ENCODE data around the gene TAF15.
A peak's percentile ranks its signal among the peaks of the same experiment; 100 is the strongest.

Gene TAF15

DNA sequence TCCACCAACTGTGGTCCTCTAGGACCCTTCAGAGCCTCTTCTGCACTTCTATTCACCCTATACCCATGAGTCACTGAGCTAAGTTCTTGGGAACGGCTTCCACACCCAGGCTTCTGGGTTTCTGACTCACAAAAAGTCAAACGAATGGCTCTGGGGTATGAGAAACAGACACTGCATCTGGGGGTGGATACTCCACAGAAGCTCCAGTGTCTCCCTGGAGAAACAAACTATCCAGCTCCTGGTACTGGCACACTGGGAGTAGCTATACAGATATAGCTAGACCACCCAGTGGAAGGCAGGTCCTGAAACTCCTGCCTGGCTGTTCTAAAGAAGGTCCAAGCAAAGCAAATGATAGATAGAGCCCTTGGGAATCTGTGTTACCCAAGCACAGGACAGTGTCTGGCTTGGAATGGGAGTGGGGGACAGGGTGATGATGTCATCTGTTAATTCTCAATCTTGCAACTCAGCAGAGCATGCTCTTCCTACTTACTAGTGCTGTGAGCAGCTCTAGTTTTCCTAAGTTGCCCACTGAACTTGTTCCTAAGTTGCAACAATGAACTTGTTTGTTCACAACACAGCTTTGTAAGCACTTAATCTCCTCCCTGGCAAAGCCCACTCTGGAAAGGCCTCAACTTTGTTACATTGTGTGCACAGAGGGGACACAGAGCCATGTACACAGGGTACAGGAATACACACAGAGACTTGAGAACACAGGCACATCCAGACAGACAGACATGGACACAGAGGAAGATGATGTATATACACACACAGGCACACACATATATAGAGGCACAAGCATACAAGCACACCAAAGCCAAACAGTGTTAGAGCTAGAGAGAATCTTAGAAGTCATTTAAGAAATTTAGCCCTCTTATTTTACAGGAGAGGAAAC lies 20.6 kb upstream of the TAF15 start:
- DNase-seq = no peak

DNA sequence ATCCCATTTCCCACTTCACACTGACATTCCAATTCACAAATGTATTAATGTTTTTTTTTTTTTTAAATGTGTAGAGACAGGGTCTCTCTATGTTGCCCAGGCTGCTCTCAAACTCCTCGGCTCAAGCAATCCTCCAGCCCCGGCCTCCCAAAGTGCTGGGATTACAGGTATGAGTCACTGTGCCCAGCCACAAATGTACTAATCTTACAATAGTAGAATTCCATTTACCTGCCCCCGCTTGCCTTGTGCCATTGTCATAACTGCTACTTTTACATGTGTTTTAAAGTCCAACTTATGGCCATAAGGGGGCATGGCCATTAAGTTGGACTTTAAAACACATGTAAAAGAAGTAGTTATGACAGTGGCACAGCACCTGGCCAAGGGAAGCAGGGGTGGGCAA lies 18.4 kb upstream of the TAF15 start:
- DNase-seq = no peak

DNA sequence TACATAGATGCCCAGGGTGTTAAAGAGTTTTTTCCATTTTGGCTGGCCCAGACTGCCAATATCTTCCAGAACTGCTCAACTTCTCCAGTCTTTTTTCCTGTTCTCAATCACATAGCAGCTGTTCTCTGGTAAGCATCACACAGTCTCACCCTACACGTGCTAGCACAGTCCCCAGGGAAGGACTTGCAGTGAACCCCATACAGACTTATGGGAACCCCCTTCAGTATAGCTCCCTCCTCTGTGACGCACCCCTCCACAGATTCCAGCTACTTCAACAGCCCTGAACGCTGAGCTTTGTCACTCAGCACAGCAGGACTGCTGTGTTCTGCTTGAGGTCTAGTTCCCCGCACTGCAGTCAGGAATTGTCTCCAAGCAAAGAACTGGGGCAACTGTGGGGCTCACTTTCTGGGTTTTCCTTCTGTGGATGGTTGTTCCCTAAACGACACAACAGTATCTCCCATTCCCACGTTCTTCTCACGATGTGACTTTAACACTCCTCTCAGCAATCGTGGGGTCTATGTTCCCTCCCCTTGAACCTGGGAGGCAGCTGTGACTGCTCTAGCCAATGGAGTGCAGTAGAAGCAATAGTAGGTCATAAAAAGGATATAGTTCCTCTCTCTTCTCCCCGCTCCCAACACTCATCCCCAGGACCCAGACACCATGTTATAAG lies 17.5 kb upstream of the TAF15 start:
- no peak for DNase-seq

DNA sequence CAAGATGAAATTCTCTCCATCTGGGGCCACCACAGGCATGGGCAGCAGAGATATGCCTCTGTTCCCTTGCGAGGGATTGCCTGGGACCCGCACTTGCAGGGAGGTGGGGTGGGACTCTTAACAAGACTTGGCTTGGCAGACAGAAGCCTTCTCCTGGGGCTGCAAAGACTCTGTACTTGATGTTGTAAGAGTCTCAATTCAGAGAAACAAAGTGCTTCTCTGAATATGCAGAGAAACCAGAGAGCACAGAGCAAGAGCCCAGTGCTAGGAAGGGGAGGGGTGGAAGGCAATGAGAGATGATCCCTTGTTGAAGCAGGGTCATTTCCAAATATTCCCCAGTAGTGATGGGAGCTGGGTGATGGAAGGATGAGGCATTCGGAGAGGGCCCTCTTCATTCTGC lies 16.0 kb upstream of the TAF15 start:
- DNase-seq = no peak

DNA sequence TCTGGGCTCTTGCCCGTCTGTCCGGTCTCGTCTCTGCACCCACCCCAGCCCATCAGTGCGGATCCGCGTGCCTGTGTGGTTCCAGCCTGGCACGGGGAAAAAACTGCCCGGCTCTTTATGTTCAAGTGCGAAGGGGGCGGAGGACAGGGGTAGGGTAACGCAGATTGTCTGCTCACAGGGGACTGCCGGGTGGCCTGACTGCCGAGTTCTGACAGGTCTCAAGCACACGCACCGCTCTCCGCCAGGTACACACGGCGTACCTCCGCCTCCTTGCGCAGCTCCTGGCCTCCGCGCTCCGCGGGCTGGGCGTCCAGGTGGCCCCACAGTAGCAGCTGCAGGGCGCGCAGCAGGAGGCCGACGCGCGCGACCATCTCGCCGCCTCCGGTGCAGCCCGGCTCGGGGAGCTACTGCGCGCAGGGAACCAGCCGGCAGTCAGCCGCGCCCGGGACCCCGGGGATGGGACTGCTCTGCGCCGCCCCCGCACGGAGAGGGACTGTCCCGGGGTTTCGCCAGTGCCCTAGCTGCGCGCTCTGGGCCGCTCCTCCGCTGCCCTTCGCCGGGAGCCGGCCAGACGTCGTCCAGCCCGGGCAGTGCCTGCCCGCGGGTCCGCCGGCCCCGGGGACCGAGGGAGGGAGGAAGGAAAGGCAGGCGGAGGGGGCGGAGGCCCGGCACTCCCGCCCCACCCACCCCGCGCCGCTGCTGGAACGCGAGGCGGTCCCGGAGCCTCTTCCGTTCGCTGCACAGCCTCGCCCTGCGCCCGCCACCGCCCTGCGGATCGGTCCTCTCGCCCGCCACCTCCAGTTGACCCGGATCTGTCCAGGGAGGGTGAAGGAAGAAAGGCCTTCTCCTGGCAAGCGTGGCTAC lies 14.0 kb upstream of the TAF15 start, which contains the start of gene MMP28:
Gene MMP28 (minus strand): TSS at position 635 of the 864 bp plus-strand sequence. CDS start 264 bp downstream, at position 371.
- DNase-seq = peak; percentile 74

DNA sequence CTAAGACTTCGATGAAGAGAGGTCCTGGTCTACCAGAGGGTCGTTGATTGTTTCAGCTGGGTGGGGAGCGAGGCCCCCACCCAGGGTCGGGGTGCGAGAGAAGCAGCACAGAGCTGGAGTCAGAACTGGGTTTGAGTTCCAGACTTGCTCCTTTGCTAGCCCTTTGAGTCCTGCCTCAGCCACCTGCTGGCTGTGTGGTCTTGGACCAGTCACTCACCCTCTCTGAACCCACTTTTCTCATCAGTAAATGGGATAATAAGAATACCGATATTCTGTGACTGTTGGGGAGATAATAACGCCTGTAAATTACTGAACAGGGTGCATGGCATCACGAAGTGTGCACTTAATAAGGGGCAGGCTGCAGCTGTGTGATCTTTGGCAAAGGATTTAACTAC lies 13.4 kb upstream of the TAF15 start:
- no peak for DNase-seq

DNA sequence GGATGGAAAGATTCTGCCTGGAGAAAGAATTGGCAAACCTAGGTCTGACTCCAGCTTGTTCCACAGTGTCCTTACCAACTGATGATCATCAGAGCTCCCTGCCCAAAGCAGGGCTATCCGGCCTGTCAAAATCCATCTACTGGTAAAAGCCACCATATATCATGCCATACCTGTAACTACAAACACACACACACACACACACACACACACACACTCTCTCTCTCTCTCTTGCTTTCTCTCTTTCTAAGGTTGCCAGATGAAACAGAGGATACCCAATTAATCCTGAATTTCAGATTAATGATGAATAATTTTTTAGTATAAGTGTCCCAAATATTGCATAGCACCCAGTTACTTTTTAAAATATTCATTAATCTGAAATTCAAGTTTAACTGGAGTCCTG lies 12.3 kb upstream of the TAF15 start:
- no peak for DNase-seq

DNA sequence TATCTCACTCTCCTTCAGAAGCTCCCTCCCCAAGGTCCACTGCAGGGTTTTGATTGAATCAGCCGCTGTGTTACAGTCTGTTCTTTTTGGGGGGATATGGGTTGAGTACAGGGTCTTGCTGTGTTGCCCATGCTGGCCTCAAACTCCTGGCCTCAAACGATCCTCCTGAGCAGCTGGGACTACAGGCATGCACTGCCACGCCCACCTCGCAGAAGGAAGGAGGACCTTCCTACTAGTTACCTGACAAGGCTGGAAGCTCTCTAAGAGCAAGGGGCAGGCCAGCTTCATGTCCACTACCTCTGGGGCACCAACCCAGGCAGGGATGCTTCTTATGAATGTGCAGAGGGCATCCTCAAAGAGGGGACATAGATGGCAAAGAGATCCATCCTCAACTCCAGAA lies 11.9 kb upstream of the TAF15 start:
- DNase-seq = no peak

DNA sequence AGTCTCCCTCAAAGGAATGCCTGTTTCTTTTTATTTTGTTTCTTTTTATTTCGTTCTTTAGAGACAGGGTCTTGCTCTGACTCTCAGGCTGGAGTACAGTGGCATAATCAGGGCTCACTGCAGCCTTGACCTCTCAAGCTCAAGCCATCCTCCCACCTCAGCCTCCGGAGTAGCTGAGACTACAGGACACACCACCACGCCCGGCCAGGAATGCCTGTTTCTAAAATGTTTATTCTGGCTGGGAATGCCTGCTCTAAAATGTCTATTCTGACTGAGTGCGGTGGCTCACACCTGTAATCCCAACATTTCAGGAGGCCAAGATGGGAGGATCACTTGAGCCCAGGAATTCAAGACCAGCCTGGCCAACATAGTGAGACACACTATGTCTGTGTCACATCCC lies 11.4 kb upstream of the TAF15 start:
- no peak for DNase-seq

DNA sequence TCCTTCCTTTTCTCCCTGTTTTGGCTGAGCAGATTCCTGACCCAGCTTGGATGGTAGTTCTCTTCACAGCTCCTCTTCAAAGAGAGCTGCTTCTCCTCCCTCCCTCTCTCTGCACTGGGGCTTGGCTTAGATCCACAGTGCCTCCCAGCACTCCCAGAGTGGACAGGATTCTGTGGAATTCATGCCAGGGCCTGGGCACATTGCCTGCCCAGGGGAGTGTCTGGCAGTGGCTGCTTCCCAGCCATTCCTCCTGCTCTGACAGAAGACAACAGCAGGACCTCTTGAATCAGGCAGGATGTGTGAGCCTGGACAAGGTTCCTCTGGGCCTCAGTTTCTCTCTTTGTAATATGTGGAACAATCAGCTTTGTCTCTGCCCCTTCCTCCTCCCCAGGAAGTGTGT lies 9.3 kb upstream of the TAF15 start:
- no peak for DNase-seq

DNA sequence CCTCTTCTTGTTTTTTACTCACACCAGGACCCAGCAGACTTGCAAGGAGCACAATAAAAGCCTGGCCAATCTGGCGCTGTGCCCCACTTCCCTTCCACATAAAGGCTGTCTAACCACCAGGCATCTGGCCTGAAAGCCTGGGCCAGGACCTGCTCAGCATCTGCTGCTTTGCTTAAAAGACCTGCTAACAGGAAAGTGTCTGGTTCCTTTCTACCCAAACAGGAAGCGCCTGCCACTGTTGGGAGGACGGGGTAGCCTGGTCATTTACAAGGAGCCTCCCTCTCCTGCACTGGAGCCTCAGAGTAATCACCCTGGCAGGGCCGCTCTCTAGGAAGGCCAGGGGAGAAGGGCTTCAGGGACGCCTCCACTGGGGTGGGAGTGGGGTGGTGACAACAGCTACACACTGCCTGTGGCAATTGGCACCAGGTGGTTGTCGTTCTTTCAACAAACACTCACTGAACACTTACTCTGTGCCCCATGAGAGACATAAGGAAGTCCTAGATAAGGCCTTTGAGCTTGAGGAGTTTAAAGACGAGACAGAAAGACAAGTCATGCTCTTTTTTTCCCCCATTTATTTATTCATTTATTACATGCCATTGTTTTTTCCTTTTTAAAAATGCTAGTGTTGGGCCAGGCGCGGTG lies 7.6 kb upstream of the TAF15 start:
- no peak for DNase-seq

DNA sequence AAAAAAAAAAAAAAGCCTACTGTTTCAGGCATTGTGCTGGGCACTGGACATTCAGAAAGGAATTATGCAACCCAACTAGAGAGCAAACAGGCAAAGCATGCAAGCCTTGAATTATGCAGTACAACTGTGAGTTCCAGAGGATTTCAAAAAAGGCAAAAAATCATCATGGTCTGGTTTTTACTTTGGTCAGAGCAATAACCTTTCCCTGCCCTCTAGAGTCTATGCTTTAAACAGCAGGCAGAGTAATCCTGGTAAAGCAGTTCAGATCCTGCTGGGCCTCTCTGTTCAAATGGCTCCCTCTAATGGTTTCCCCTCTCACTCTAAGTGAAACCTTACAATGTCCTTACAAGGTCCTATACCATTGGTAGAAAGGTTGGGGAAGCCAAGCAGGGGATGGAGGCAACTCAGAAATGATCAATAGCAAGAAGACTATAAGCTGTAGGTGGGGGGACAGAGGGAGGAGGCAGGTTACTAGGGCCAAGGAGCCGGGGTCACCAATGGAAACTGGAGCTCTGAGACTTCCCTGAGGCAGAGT lies 4.6 kb upstream of the TAF15 start:
- DNase-seq = no peak

DNA sequence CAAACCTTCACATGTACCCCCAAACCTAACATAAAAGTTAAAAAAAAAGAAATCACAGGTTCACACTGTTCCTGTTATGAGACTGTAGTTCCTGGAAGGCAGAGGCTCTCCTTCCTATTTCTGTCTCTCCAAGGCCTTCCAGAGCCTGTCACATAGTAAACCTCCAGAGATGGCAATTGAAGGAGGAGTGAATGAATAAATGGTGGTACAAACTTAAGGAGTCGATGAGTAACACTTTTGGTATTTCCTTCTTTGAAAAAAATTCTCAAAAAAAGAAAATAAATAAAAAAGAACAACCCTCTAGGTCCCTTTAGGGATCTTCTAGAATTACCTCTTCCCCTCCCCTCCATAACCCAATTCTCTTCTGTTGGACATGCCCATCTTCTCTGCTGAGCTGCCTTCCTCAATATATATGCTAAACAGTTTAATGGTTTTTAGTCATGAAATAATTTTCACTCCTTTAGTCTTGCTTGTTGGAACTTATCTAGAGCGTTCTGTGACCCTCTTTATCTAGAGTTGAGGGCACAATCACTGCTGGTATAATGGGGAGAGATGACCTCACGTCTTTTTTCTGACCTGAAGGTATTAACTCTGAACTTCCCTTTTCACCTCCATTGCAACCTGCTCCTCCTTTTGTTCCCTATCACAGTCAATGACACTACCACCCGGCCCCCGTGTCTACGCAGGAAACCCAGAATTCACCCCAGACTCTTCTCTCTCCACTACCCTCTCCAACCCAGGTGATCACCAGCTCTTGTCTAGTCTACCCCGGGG lies 1.7 kb upstream of the TAF15 start:
- DNase-seq = no peak

DNA sequence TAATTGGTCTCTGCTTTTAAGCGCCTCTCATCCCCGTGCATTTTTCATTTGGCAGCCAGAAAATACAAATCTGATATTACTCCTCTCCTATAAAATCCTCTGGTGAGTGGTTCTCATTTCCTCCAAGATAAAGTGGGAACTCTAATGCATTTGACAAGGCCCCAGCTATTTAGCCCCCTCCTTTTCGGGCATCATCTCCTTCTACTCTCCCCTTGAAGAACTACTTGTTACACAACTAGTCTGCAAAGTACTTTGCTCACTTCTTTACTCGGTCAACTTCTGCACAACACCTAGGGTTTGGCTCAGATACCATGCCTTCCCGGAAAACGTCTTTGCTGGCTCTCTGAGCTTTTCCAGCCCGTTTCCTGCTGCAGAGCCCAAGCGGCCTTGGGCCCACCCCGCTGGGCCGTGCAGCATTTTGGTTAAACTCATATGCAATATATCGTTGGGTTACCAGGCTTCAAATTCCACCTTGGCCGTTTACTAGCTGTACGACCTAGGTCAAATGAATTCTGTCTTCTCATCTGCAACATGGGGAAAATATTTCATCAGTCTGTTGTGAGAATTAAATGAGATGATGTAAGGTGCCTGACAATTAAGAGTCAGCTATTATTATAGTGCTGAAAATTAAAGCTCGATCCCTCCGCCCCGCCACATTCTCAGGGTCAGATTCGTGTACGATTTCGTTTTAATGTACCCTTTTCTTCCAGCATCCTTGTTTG lies 883 bp upstream of the TAF15 start:
- no peak for DNase-seq

DNA sequence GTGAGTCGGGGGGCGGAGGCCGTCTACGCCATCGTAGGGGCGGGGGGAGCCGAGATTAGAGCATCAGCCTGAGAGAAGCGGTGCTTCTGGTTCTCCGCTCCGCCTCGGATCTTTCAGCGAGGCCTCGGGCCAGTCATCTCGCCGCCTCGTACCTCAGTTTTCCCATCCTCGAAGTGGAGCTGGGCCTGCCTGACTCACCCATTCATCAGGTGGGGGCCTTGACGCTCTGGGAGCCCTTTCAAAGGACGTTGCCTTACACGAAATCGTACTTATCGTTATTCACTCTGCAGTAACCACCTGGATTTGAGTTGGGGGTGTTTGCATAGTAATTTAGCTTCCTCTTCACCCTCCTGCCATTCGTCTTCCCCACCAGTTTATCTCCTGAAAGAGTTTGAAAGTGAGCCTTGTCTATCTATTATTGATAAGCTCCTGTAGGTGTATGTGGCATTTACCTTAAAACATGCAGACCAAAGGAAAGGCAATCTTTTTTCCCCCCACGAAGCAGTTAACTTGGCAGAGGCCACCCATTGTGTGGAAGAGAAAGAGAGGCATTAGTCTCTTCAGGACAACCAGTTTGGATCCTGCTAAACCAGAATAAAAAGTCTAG lies 674 bp downstream of the TAF15 start:
- no peak for DNase-seq

DNA sequence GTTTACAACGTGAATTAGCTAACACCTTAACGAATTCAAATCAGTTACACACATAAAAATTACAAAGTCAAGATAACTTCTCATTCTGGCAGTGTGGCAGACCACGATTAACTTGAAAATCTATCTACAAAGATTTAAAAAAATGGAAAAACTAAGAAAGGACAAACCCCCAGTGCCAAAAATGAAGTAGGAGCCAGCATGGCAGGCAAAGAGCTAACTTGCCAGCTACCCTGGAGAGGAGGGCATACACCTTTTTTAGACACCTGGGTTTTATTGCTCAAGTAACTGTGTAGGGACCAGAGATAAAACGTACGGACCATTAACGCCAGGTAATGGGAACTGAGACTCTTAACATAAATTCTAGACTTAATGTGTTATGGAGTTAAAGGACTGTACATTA lies 2.5 kb downstream of the TAF15 start:
- DNase-seq = no peak

DNA sequence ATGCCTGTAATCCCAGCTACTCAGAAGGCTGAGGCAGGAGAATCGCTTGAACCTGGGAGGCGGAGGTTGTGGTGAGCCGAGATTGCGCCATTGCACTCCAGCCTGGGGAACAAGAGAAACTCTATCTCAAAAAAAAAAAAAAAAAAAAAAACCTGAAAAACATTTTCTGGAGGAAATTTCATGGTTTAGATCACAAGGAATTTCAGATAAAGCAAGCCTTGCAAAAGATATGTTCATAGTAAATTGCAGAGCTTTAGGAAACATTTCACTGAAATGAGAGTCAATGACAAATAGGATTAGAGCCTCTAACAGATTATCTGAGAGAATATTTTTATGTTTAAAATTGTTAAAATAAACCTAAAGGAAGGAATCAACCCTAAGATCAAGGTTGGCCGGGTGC lies 3.2 kb downstream of the TAF15 start:
- DNase-seq = no peak

DNA sequence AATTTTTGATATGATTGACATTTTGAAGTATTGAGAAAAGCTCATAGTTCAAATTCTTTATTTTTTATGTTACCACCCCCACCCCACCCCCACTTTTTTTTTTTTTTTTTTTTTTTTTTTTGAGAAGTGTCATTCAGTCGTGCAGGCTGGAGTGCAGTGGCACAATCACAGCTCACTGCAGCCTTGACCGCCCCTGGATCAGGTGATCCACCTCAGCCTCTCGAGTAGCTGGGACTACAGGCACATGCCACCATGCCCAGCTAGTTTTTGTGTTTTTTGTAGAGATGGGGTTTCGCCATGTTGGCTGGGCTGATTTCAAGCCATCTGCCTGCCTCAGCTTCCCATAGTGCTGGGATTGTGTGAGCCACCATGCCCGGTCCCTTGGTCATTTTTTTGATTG lies 7.4 kb downstream of the TAF15 start:
- DNase-seq = no peak

DNA sequence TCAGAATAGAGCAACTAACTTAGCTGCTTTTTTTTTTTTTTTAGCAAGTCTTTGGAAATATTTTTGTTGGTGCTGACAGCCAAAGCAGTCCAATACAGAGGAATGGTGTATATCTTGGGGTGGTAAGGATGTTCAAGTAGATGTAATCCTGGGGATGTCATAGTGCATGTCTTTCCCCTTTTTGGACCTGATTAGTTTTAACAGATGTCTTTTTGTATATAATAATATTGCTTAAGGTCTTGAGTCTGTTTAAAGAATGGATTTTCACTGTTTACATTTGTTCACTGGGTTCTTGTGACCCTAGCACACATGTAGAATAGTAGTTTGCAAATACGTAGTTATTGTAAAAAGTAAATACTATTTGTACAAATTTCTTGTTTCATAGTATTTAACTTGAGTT lies 7.9 kb downstream of the TAF15 start:
- DNase-seq = no peak

DNA sequence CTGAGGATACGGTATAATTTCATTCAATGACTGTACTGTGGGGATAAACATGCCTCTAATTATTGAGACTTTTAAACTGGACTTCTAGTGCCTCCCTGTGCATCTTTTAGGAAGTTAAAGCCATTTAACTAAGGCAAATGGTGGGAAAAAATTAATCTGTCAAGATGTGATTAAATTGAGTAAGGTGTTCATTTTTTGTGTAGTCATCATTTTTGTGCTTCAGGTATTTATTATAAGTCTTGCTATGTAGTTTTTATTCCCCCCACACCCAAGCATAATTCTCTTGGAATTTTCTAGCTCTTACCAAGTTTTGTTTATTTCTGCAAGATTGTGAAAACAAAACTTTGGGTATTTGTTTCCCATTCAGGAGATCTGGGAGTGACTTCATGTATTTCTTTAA lies 10.2 kb downstream of the TAF15 start:
- no peak for DNase-seq

DNA sequence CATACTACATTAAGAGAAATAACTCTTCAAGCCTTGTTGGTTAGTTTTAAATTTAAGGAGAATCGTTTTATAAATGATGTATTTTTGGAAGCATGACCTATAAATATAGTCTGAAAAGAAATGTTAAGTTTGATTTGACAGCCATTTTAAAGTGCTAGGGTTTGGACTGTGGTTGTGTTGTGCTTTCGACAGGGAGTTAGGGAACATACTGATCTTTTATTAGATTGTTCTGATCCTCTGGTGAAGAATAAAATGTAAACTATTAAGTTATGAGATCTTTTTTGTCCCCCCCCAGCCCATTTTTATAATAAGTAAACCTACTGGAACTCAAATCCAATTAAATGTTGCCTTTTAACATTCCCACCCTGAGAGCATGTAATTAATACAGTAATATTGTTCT lies 12.0 kb downstream of the TAF15 start:
- DNase-seq = no peak

Measured in activated effector memory CD4-positive, alpha-beta T cell treated with anti-CD3 and anti-CD28 coated beads, Interleukin-2, amount 50 U/mL, for 16 hours (primary cell).